ENCODE measurements around the gene PIK3CD.

GRCh38 chr1:9689971-9690381 lies 38.4 kb downstream of the PIK3CD start:
- TF ChIP-seq CTCF (IDR thresholded peaks at IDR 0.05), result peak in 2 of 6 experiments; percentile 4 to 13
- TF ChIP-seq POLR2A (IDR thresholded peaks at IDR 0.05), result no peak

Data from esophagus squamous epithelium (tissue), 4 donors.